PC-3 (cell line): ENCODE data around the gene STK32C. TPM values are rescaled to one million over a fixed set of nuclear protein-coding genes. Genes with fewer than 3 reads are reported as not detected.
"Not testable (repeated sequence)": the region's sequence is repeated elsewhere in the genome, so short reads cannot be mapped to it uniquely, and the experiment has no call there.

Experiments
- ATAC-seq: fragments of 200-7000 bp; cut with Tn5 transposase; 2 replicates; pipeline ENCODE4 v1.9.1; 2020; ENCODE audit warnings: mild to moderate bottlenecking, moderate library complexity
- BruUV-seq: library from RNA; stranded (reverse); fragments of 400-500 nt; replicated peaks from 2 replicates; lab custom pipeline; 2021; lab: Mats Ljungman, UMichigan
- CTCF ChIA-PET: fragments of 300-600 bp; sonication (Branson Sonifier 250); formaldehyde crosslinking; loops from one replicate; lab custom pipeline; 2022; ENCODE audit warnings: antibody characterized with exemption; lab: Charles Lee
- POLR2A ChIA-PET: fragments of 300-600 bp; sonication (Branson Sonifier 250); formaldehyde crosslinking; loops from one replicate; lab custom pipeline; 2022; ENCODE audit warnings: antibody characterized with exemption; ENCODE audit not compliant: unreplicated experiment; lab: Charles Lee
- DNase-seq: peaks from one replicate; pipeline ENCODE4 v3.0.0-alpha.2; 2015
- H2AFZ ChIP-seq: fragments of 300-600 bp; sonication (generic); 2 replicates; pipeline ENCODE4 v1.6.0; 2016; ENCODE audit warnings: antibody characterized with exemption, low read length
- H3F3A ChIP-seq: fragments of 300-600 bp; sonication (generic); one replicate; pipeline ENCODE4 v1.6.0; 2017; ENCODE audit warnings: antibody characterized with exemption, low read length, control low read depth, mild to moderate bottlenecking; ENCODE audit not compliant: unreplicated experiment
- H3K27ac ChIP-seq: fragments of 300-600 bp; sonication (generic); 2 replicates; pipeline ENCODE4 v1.5.1; 2016; ENCODE audit warnings: mild to moderate bottlenecking, low read length
- H3K27me3 ChIP-seq: fragments of 300-600 bp; sonication (generic); 2 replicates; pipeline ENCODE4 v1.6.1; 2016; ENCODE audit warnings: low read length, mixed read lengths
- H3K36me3 ChIP-seq: fragments of 300-600 bp; sonication (generic); 2 replicates; pipeline ENCODE4 v1.6.1; 2016; ENCODE audit warnings: low read depth, mixed run types, low read length, mixed read lengths
- H3K4me1 ChIP-seq: fragments of 300-600 bp; sonication (generic); 2 replicates; pipeline ENCODE4 v1.5.1; 2016; ENCODE audit warnings: low read length; ENCODE audit not compliant: insufficient read depth
- H3K4me2 ChIP-seq: fragments of 300-600 bp; sonication (generic); 2 replicates; pipeline ENCODE4 v1.6.0; 2016; ENCODE audit warnings: low read length
- H3K4me3 ChIP-seq: fragments of 300-600 bp; sonication (generic); 2 replicates; pipeline ENCODE4 v1.5.1; 2016; ENCODE audit warnings: mild to moderate bottlenecking, low read length, mixed read lengths
- H3K79me2 ChIP-seq: fragments of 300-600 bp; sonication (generic); 2 replicates; pipeline ENCODE4 v1.6.1; 2017; ENCODE audit warnings: low read length, mixed read lengths
- H3K9ac ChIP-seq: fragments of 300-600 bp; sonication (generic); 2 replicates; pipeline ENCODE4 v1.6.0; 2016; ENCODE audit warnings: mild to moderate bottlenecking, low read length
- H3K9me2 ChIP-seq: fragments of 300-600 bp; sonication (generic); replicated peaks from 2 replicates; pipeline ENCODE4 v1.6.1; 2016; ENCODE audit warnings: mixed run types, low read length, mixed read lengths
- H3K9me3 ChIP-seq: fragments of 300-600 bp; sonication (generic); 2 replicates; pipeline ENCODE4 v1.6.1; 2016; ENCODE audit warnings: low read length, mixed read lengths
- H4K20me1 ChIP-seq: fragments of 300-600 bp; sonication (generic); 2 replicates; pipeline ENCODE4 v1.6.1; 2016; ENCODE audit warnings: low read length, mixed read lengths
- EZH2 ChIP-seq: fragments of 300-600 bp; sonication (generic); IDR thresholded peaks from one replicate; pipeline ENCODE4 v1.6.1; 2017; ENCODE audit warnings: antibody characterized with exemption, mild to moderate bottlenecking, low read length; ENCODE audit not compliant: unreplicated experiment
- EZH2phosphoT487 ChIP-seq: fragments of 300-600 bp; sonication (generic); IDR thresholded peaks from 2 replicates; pipeline ENCODE4 v1.6.1; 2018; ENCODE audit warnings: mild to moderate bottlenecking, antibody characterized with exemption, low read length, borderline replicate concordance
- intact Hi-C: fragments of 100-400 bp; cut with micrococcal nuclease; formaldehyde crosslinking; loops from 2 replicates; pipeline ENCODE4 v1.9.0; 2023
- total RNA-seq: library from RNA; depleted of rRNA; stranded (reverse); fragments of >200 nt; gene quantifications from 2 replicates; pipeline ENCODE4 v1.2.3, GENCODE V29; 2014
- TF ChIP-seq, protein P1 (sequence below): fragments of 300-600 bp; sonication (generic); conservative IDR thresholded peaks from 2 replicates; pipeline ENCODE4 v1.5.1; 2017; ENCODE audit warnings: antibody characterized with exemption, low read depth, mild to moderate bottlenecking, low read length

The STK32C gene
- total RNA-seq, 1 experiment from 2014 or later: 28.3 TPM

DNA sequence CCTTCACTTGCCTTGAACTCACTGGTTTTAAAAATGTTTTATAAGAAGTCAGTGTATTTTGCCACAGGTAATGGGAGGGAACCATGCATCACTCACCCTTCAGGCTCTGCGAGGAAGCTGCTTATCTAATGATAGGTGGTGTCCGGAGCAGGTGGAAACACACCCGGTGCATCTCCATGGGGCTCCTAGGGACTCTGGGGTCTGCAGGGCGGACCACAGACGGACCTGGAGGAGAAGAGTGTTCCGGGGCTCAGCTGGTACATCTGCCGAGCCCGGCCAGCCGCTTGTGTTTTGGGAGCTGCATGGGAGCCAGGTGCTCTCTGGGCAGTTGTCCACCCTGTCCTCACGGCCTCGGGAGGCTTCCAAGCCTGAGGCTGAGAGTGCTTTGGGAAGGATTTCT is 31.5 kb upstream of the STK32C start:
- no peaks in the 10 kb centered on the region for H4K20me1 ChIP-seq
- POLR2A ChIA-PET: no interaction called here
- H3K4me2 ChIP-seq: no peak overlapping the region
- CTCF ChIA-PET: no interaction called here
- no peak overlapping the region for H3K4me3 ChIP-seq
- TF ChIP-seq EZH2: no peak
- TF ChIP-seq, protein P1, sequence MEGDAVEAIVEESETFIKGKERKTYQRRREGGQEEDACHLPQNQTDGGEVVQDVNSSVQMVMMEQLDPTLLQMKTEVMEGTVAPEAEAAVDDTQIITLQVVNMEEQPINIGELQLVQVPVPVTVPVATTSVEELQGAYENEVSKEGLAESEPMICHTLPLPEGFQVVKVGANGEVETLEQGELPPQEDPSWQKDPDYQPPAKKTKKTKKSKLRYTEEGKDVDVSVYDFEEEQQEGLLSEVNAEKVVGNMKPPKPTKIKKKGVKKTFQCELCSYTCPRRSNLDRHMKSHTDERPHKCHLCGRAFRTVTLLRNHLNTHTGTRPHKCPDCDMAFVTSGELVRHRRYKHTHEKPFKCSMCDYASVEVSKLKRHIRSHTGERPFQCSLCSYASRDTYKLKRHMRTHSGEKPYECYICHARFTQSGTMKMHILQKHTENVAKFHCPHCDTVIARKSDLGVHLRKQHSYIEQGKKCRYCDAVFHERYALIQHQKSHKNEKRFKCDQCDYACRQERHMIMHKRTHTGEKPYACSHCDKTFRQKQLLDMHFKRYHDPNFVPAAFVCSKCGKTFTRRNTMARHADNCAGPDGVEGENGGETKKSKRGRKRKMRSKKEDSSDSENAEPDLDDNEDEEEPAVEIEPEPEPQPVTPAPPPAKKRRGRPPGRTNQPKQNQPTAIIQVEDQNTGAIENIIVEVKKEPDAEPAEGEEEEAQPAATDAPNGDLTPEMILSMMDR: no peak
- TF ChIP-seq EZH2phosphoT487: no peak
- no peak overlapping the region for H3K9ac ChIP-seq
- H3K9me3 ChIP-seq: no peaks in the 10 kb centered on the region
- DNase-seq: no peak
- H3K9me2 ChIP-seq: no peaks in the 10 kb centered on the region
- no peak overlapping the region for H3K27ac ChIP-seq
- H3K27me3 ChIP-seq: no peaks in the 10 kb centered on the region
- H3F3A ChIP-seq: no peaks in the 10 kb centered on the region
- BruUV-seq: no TSS peak
- no peak overlapping the region for H2AFZ ChIP-seq
- no peaks in the 10 kb centered on the region for H3K36me3 ChIP-seq
- no peak for ATAC-seq
- intact Hi-C loops: no loop called here
- no peaks in the 10 kb centered on the region for H3K79me2 ChIP-seq
- no peaks in the 10 kb centered on the region for H3K4me1 ChIP-seq

DNA sequence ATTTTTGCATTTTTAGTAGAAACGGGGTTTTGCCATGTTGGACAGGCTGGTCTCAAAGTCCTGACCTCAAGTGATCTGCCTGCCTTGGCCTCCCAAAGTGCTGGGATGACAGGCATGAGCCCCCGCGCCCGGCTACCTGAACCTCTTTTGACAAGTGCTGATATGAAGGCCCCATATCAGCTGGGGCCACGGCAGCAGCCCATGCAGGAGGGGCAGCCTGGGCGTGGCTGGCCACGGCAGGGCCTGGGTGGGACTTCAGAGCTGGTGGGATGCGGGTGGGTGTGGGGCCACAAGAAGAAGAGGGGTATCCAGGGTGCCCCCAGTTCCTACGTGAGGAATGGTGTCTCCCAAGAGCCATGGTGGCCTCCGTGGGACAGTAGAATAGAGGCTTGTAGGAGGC is 31.1 kb upstream of the STK32C start:
- Histone ChIP-seq H3K9me3 (no peaks in the 10 kb centered on the region), H3K27me3 (no peaks in the 10 kb centered on the region), H3K27ac (no peak overlapping the region), H3K79me2 (no peaks in the 10 kb centered on the region), H2AFZ (no peak overlapping the region), H3K4me1 (no peaks in the 10 kb centered on the region), H3K4me3 (no peak overlapping the region), H3F3A (no peaks in the 10 kb centered on the region), H4K20me1 (no peaks in the 10 kb centered on the region), H3K9ac (no peak overlapping the region), H3K9me2 (no peaks in the 10 kb centered on the region), H3K4me2 (no peak overlapping the region), H3K36me3 (no peaks in the 10 kb centered on the region)
- intact Hi-C loops: no loop called here
- ATAC-seq (no peak), DNase-seq (no peak)
- BruUV-seq: no TSS peak
- ChIA-PET POLR2A (no interaction called here), CTCF (no interaction called here)
- no peak for TF ChIP-seq EZH2phosphoT487
- TF ChIP-seq, protein P1: no peak
- TF ChIP-seq EZH2: no peak

DNA sequence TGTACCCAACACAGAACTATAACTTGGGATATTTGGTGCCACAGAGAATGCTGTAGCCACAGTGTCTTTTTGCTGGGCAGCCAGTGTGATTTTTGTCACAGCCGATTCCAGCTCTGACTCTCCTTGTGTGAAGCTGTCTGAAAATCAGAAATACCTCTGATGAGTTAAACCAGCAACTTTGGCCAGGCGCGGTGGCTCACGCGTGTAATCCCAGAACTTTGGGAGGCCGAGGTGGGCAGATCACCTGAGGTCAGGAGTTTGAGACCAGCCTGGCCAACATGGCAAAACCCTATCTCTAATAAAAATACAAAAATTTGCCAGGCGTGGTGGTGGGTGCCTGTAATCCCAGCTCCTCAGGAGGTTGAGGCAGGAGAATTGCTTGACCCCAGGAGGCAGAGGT is 30.1 kb upstream of the STK32C start:
- CTCF ChIA-PET, H3K79me2 ChIP-seq, POLR2A ChIA-PET, H3K4me3 ChIP-seq, H3K4me1 ChIP-seq, H3K9me2 ChIP-seq, H4K20me1 ChIP-seq, DNase-seq, H3K4me2 ChIP-seq, H3K9me3 ChIP-seq, H3K27me3 ChIP-seq, ATAC-seq, H3K9ac ChIP-seq, BruUV-seq, H3F3A ChIP-seq, H3K27ac ChIP-seq, intact Hi-C loops, H3K36me3 ChIP-seq, H2AFZ ChIP-seq: not testable (repeated sequence)
